Measurements from ENCODE around the gene TOP3A.

DNA sequence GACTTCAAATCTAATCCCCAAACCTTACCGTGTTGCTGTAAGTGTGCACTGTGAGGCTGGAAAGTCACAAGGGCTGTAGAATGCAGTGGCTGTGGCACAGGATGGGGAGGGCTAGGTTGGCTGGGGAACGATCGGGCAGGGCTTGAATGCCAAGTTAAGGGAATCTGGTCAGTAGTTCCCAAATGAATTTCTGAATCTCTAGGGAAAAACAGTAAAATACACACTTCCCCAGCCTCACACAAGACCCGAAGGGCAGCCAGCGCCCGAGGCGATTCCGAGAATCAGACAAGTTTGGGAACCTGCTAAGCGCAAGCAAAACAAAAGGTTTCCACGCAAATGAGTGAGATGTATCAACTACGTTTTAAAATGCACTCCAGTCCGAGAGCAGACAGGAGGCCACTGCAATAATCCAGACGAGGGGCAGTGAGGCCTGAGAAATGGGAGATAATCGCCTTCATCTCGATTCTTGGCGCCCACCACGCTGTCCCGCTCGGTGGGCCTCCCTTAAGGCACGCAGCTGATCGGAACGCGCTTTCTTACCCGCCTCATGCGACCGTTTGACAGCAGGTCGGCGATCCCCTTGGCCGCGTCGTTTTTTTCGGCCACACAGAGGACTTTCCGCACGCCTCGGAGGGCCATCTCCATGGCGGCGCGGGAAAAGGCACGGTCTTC lies 599 bp downstream of the TOP3A start:
- TF ChIP-seq POLR2A (IDR thresholded peaks at IDR 0.05), result no peak
- TF ChIP-seq, protein P1, sequence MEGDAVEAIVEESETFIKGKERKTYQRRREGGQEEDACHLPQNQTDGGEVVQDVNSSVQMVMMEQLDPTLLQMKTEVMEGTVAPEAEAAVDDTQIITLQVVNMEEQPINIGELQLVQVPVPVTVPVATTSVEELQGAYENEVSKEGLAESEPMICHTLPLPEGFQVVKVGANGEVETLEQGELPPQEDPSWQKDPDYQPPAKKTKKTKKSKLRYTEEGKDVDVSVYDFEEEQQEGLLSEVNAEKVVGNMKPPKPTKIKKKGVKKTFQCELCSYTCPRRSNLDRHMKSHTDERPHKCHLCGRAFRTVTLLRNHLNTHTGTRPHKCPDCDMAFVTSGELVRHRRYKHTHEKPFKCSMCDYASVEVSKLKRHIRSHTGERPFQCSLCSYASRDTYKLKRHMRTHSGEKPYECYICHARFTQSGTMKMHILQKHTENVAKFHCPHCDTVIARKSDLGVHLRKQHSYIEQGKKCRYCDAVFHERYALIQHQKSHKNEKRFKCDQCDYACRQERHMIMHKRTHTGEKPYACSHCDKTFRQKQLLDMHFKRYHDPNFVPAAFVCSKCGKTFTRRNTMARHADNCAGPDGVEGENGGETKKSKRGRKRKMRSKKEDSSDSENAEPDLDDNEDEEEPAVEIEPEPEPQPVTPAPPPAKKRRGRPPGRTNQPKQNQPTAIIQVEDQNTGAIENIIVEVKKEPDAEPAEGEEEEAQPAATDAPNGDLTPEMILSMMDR (IDR thresholded peaks at IDR 0.05), result no peak
